A673 (cell line): ENCODE data around the gene SFXN1. TPM values are rescaled to one million over a fixed set of nuclear protein-coding genes. Genes with fewer than 3 reads are reported as not detected.
A peak's percentile ranks its signal among the peaks of the same experiment; 100 is the strongest.

ENCODE experiments used
- Bru-seq: library from RNA; stranded (reverse); fragments of 400-500 nt; gene quantifications from one replicate; lab custom pipeline; 2021; lab: Mats Ljungman, UMichigan
- BruChase-seq, 2 experiments: library from RNA; stranded (reverse); fragments of 400-500 nt; gene quantifications; one replicate each; lab custom pipeline; 2021; lab: Mats Ljungman, UMichigan
- BruUV-seq: library from RNA; stranded (reverse); fragments of 400-500 nt; replicated peaks from 2 replicates; lab custom pipeline; 2021; lab: Mats Ljungman, UMichigan
- CTCF ChIA-PET: fragments of 300-600 bp; sonication (Branson Sonifier 250); formaldehyde crosslinking; loops from one replicate; lab custom pipeline; 2022; ENCODE audit warnings: antibody characterized with exemption; lab: Charles Lee
- POLR2A ChIA-PET: fragments of 300-600 bp; sonication (Branson Sonifier 250); formaldehyde crosslinking; loops from one replicate; lab custom pipeline; 2022; ENCODE audit warnings: antibody characterized with exemption; ENCODE audit not compliant: low non-redundant PET; lab: Charles Lee
- DNase-seq: peaks from one replicate; pipeline ENCODE4 v3.0.0-alpha.2; 2015; ENCODE audit warnings: low spot score
- H3K27ac ChIP-seq: fragments of 200-600 bp; sonication (generic); 2 replicates; pipeline ENCODE4 v1.5.1; 2016; ENCODE audit warnings: mixed run types, low read depth, mild to moderate bottlenecking, mixed read lengths, antibody characterized with exemption, low read length; ENCODE audit not compliant: poor library complexity, severe bottlenecking
- H3K27me3 ChIP-seq: fragments of 200-600 bp; sonication (generic); replicated peaks from 2 replicates; pipeline ENCODE4 v1.6.1; 2017; ENCODE audit warnings: mixed run types, low read depth, mild to moderate bottlenecking, mixed read lengths, antibody characterized with exemption, low read length; ENCODE audit not compliant: insufficient read depth, poor library complexity
- H3K36me3 ChIP-seq: fragments of 200-600 bp; sonication (generic); 2 replicates; pipeline ENCODE4 v1.6.1; 2016; ENCODE audit warnings: mixed run types, mild to moderate bottlenecking, mixed read lengths, antibody characterized with exemption, low read length; ENCODE audit not compliant: insufficient read depth, poor library complexity, severe bottlenecking
- H3K4me1 ChIP-seq: fragments of 200-600 bp; sonication (generic); 2 replicates; pipeline ENCODE4 v1.6.1; 2017; ENCODE audit warnings: mixed run types, mild to moderate bottlenecking, mixed read lengths, antibody characterized with exemption, low read length; ENCODE audit not compliant: insufficient read depth, poor library complexity, severe bottlenecking
- H3K4me3 ChIP-seq: fragments of 200-600 bp; sonication (generic); 2 replicates; pipeline ENCODE4 v1.5.1; 2016; ENCODE audit warnings: low read depth, mixed run types, mild to moderate bottlenecking, mixed read lengths, low read length; ENCODE audit not compliant: poor library complexity, severe bottlenecking
- H3K9me3 ChIP-seq: fragments of 200-600 bp; sonication (generic); 2 replicates; pipeline ENCODE4 v1.6.1; 2016; ENCODE audit warnings: mixed run types, low read depth, mild to moderate bottlenecking, mixed read lengths, antibody characterized with exemption, low read length; ENCODE audit not compliant: poor library complexity, severe bottlenecking
- EZH2 ChIP-seq: fragments of 200-600 bp; sonication (generic); IDR thresholded peaks from 2 replicates; pipeline ENCODE4 v1.6.1; 2017; ENCODE audit warnings: borderline replicate concordance, low read depth, mild to moderate bottlenecking, mixed read lengths, antibody characterized with exemption, low read length; ENCODE audit not compliant: poor library complexity, severe bottlenecking
- intact Hi-C: fragments of 100-400 bp; cut with micrococcal nuclease; formaldehyde crosslinking; loops from one replicate; pipeline ENCODE4 v1.10.0; 2022; ENCODE audit not compliant: unreplicated experiment
- long read RNA-seq: library from polyadenylated mRNA; stranded (forward); transcript quantifications from one replicate; pipeline ENCODE4 v2.0.0, GENCODE V29; 2022
- total RNA-seq: library from RNA; stranded (reverse); gene quantifications from 2 replicates; pipeline ENCODE4 v1.2.3, GENCODE V29; 2021
- TF ChIP-seq, protein P1 (sequence below): fragments of 300-800, 200-600 bp; sonication (generic); conservative IDR thresholded peaks from 2 replicates; pipeline ENCODE4 v1.5.1; 2017; ENCODE audit warnings: low read depth, mild to moderate bottlenecking, antibody characterized with exemption, low read length, moderate library complexity, mixed read lengths

The SFXN1 gene, protein sequence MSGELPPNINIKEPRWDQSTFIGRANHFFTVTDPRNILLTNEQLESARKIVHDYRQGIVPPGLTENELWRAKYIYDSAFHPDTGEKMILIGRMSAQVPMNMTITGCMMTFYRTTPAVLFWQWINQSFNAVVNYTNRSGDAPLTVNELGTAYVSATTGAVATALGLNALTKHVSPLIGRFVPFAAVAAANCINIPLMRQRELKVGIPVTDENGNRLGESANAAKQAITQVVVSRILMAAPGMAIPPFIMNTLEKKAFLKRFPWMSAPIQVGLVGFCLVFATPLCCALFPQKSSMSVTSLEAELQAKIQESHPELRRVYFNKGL
- total RNA-seq (98.0 and 108 TPM in 2 replicates), Bru-seq, nascent RNA (percentile 83 among the genes with signal in this experiment), BruChase-seq, experiment 1, labeled RNA remaining after a 2-hour chase (percentile 86 among the genes with signal in this experiment), BruChase-seq, experiment 2, labeled RNA remaining after a 6-hour chase (percentile 87 among the genes with signal in this experiment)
- long read RNA-seq, full-length matches to known transcripts, result 162 of 213 reads
- long read RNA-seq, partial matches to known transcripts, result 18 of 213 reads
- long read RNA-seq, other reads (novel, unspliced or antisense), result 33 of 213 reads

DNA sequence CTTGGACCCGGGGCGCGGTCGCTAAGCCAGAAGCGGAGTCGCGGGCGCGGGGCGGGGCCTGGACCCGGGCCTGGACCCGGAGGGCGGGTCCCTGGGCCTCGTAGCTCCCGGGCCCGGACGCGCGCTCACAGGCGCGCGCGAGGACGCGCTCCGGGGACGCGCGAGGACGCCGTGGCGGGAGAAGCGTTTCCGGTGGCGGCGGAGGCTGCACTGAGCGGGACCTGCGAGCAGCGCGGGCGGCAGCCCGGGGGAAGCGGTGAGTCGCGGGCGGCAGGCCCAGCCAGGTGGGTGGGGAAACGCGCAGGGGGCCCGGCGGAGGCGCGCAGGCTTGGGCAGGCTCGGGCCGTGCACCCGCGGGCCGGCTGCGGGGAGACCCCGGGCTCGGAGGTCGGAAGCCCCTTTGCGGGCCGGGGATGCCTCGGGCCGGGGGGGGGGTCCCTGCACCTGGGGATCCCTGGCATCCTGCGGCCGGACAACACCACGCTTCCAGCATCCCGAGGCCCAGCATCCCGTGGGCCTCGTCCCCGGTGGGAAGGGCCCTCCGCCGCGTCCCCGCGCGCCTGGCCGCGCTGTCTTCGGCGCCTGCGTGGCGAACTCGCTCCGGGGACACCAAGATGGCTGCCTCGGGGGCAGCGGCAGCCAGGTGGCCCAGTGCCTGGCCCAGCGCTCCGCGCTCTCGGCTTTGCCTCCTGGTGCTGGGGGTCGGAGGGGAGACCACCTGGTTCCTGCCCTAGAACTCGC is at the start of gene SFXN1:
Gene SFXN1 (plus strand): TSS at position 177 of the 741 bp plus-strand sequence. CDS start 13,544 bp downstream, outside the sequence.
- peak; percentile 80 for DNase-seq
- peaks cover 11% of the 10 kb centered on the region for H3K36me3 ChIP-seq
- H3K27ac ChIP-seq, result peak within 1 kb of the TSS; percentile 79

DNA sequence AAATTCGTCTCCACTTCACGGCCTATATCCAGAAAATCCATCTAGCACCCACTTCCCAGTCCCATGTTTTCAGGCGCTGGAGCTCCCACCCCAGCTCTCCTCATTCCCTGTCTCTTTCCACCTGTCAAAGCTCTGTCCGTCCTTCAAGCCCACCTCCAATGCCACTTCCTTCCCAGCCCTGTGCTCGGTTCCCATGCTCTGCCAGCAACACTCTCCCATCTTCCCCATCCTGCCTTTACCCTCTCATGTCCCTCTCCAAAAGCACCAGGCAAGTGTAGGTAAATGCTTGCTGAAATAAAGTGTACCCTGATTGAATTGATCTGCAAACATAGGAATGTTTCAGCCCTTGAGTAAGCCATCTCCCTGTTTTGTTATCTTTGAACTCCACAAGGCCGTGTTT is 43.6 kb upstream of the SFXN1 start:
- BruUV-seq, result no TSS peak
- intact Hi-C loops, result no loop called here
- POLR2A ChIA-PET, result no interaction called here
- Histone ChIP-seq H3K27me3 (peaks cover 12% of the 10 kb centered on the region), H3K4me1 (no peaks in the 10 kb centered on the region), H3K4me3 (no peak overlapping the region), H3K27ac (no peak overlapping the region), H3K9me3 (no peaks in the 10 kb centered on the region), H3K36me3 (no peaks in the 10 kb centered on the region)
- CTCF ChIA-PET, result no interaction called here
- DNase-seq, result no peak
- TF ChIP-seq, protein P1, sequence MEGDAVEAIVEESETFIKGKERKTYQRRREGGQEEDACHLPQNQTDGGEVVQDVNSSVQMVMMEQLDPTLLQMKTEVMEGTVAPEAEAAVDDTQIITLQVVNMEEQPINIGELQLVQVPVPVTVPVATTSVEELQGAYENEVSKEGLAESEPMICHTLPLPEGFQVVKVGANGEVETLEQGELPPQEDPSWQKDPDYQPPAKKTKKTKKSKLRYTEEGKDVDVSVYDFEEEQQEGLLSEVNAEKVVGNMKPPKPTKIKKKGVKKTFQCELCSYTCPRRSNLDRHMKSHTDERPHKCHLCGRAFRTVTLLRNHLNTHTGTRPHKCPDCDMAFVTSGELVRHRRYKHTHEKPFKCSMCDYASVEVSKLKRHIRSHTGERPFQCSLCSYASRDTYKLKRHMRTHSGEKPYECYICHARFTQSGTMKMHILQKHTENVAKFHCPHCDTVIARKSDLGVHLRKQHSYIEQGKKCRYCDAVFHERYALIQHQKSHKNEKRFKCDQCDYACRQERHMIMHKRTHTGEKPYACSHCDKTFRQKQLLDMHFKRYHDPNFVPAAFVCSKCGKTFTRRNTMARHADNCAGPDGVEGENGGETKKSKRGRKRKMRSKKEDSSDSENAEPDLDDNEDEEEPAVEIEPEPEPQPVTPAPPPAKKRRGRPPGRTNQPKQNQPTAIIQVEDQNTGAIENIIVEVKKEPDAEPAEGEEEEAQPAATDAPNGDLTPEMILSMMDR, result no peak
- TF ChIP-seq EZH2, result no peak

More for the DNA sequence above, at the start of gene SFXN1:
- Histone ChIP-seq H3K9me3 (no peaks in the 10 kb centered on the region), H3K27me3 (peaks cover 20% of the 10 kb centered on the region), H3K4me1 (peaks cover 11% of the 10 kb centered on the region), H3K4me3 (peak within 1 kb of the TSS; percentile 92)
- BruUV-seq, result no TSS peak
- TF ChIP-seq, protein P1, result no peak
- TF ChIP-seq EZH2, result no peak
- intact Hi-C loops, result no loop called here
- POLR2A ChIA-PET, result interaction anchor here (0.6 to 1.0 kb wide), 2 partner anchors 14 to 134 kb away, joined by 3 read pairs; no protein-coding TSS in a partner anchor
- CTCF ChIA-PET, result interaction anchor here (0.9 kb wide), 1 partner anchor 14 kb away, joined by 5 read pairs; no protein-coding TSS in a partner anchor

DNA sequence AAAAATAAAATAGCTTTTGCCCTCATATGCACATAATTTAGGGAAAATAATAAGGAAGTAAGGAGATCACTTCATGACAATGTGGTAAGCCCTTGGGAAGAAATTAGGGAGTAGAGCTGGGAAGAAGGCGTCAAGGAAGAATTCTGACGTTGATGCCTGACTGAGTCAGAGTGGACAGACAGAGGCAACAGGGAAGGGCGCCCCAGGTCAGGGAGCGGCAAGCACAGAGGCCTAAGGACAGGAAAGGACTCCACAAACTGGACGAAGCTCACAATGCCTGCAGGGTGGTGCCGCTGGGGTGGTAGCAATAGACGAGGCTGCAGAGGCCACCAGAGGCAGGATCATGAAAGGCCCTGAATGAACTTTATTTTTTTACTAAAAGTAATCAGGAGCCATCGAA is 42.0 kb upstream of the SFXN1 start:
- DNase-seq, result no peak
- BruUV-seq, result no TSS peak
- H3K27me3 ChIP-seq, result peaks cover 22% of the 10 kb centered on the region
- CTCF ChIA-PET, result no interaction called here
- TF ChIP-seq, protein P1, result no peak
- no peak for TF ChIP-seq EZH2
- H3K9me3 ChIP-seq, result no peaks in the 10 kb centered on the region
- intact Hi-C loops, result no loop called here
- POLR2A ChIA-PET, result no interaction called here
- no peak overlapping the region for H3K27ac ChIP-seq
- no peak overlapping the region for H3K4me3 ChIP-seq
- H3K4me1 ChIP-seq, result no peaks in the 10 kb centered on the region
- no peaks in the 10 kb centered on the region for H3K36me3 ChIP-seq
